Tibial artery (tissue), 4 donors: ENCODE results near the gene TOMM40.
A peak's percentile ranks its signal among the peaks of the same experiment; 100 is the strongest.
"Not testable (repeated sequence)": the region's sequence is repeated elsewhere in the genome, so short reads cannot be mapped to it uniquely, and the experiment has no call there.

ENCODE experiments used
- DNase-seq, 2 donors: peaks; one replicate each; pipeline ENCODE4 v3.0.0-alpha.2; 2019
- H3K27ac ChIP-seq, 2 donors: fragments of 200-600 bp; sonication (generic) in 1 of 2; 1 replicate in 1 of 2; 2 replicates in 1 of 2; pipeline ENCODE4 v1.5.1; 2018 to 2019; ENCODE audit warnings: mild to moderate bottlenecking in 1 of 2
- H3K27me3 ChIP-seq, 2 donors: fragments of 200-600 bp; sonication (generic) in 1 of 2; one replicate each; pipeline versions ENCODE4 v1.5.1 to v1.6.0; 2016 to 2019
- H3K36me3 ChIP-seq, 3 donors: fragments of 200-600 bp; sonication (generic) in 2 of 3; one replicate each; pipeline ENCODE4 v1.5.1; 2016 to 2019; ENCODE audit warnings: mild to moderate bottlenecking in 2 of 3
- H3K4me1 ChIP-seq, 4 donors: fragments of 200-600 bp; sonication (generic) in 2 of 4; 1 replicate in 3 of 4; 2 replicates in 1 of 4; pipeline ENCODE4 v1.5.1; 2016 to 2019
- H3K4me3 ChIP-seq, 2 donors: fragments of 200-600 bp; sonication (generic) in 1 of 2; 1 replicate in 1 of 2; 2 replicates in 1 of 2; pipeline ENCODE4 v1.5.1; 2018 to 2019; ENCODE audit warnings: mild to moderate bottlenecking in 2 of 2
- H3K9me3 ChIP-seq, 3 donors: fragments of 200-600 bp; sonication (generic) in 1 of 3; one replicate each; pipeline ENCODE4 v1.5.1; 2016 to 2019
- CTCF ChIP-seq, 2 experiments: fragments of 200-600 bp in 1 of 2; fragments of 450-650 bp in 1 of 2; IDR thresholded peaks; one replicate each; pipeline ENCODE4 v1.5.1; 2017 to 2019; ENCODE audit warnings: antibody characterized with exemption in 2 of 2, mild to moderate bottlenecking in 1 of 2, moderate library complexity in 1 of 2
- intact Hi-C: fragments of 100-400 bp; cut with DNase I; formaldehyde crosslinking; loops from one replicate; pipeline ENCODE4 v1.15.0; 2023; ENCODE audit warnings: low total_unique reads

The TOMM40 gene

GRCh38 chr19:44909775-44910174, 18.7 kb downstream of the TOMM40 start:
- Histone ChIP-seq H3K4me1 (peaks cover 0 to 26% (median 7%) of the 10 kb centered on the region in 4 donors), H3K27me3 (peaks cover 0 to 69% of the 10 kb centered on the region in 2 donors), H3K27ac (no peak overlapping the region), H3K36me3 (no peaks in the 10 kb centered on the region), H3K4me3 (no peak overlapping the region), H3K9me3 (no peaks in the 10 kb centered on the region)
- intact Hi-C loops, result loop anchor here (10.0 kb wide), 1 partner anchor 145 kb away; no protein-coding TSS in a partner anchor
- DNase-seq, result no peak
- no peak for TF ChIP-seq CTCF (IDR thresholded peaks at IDR 0.05)

DNA sequence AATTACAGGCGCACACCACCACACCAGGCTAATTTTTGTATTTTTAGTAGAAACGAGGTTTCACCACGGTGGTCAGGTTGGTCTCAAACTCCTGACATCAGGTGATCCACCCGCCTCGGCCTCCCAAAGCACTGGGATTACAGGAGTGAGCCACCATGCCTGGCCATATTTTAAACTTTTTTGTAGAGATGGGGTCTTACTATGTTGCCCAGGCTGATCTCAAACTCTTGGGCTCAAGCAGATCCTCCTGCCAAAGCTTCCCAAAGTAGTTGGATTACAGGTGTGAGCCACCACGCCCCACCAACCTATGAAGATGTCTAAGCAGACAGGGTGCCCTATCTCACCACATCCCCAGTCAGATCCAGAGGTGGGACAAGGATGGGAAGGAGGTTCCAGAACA, 20.8 kb downstream of the TOMM40 start:
- H3K9me3 ChIP-seq, intact Hi-C loops, DNase-seq, H3K27ac ChIP-seq, H3K4me3 ChIP-seq, H3K36me3 ChIP-seq: not testable (repeated sequence)
- Histone ChIP-seq H3K4me1 (peaks cover 0 to 19% (median 7%) of the 10 kb centered on the region in 4 donors), H3K27me3 (peaks cover 0 to 48% of the 10 kb centered on the region in 2 donors)

DNA sequence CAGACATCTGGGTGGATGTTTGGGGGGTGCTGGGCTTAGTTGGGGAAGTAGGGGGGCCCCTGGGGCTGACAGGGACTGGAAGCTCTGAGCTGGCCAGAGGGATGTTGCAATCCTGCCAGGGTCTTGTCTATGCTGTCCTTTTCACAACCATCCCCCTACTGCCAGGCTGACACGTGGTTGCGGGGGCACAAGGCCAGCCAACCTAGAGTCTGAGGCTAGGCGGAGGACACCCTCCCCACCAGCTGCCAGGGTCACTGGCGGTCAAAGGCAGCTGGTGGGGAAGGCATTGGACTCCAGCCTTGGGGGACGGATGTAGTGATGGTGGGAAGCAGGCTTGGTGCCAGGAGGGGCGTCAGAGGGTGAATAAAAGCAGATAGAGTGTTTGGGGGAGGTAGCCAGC, 21.8 kb downstream of the TOMM40 start:
- H3K4me1 ChIP-seq, result peaks cover 0 to 19% (median 7%) of the 10 kb centered on the region in 4 donors
- no peak overlapping the region for H3K27ac ChIP-seq
- DNase-seq, result peak in 1 of 2 donors; percentile 32
- no peaks in the 10 kb centered on the region for H3K36me3 ChIP-seq
- H3K27me3 ChIP-seq, result peaks cover 0 to 38% of the 10 kb centered on the region in 2 donors
- intact Hi-C loops, result no loop called here
- H3K4me3 ChIP-seq, result no peak overlapping the region
- TF ChIP-seq CTCF (IDR thresholded peaks at IDR 0.05), result no peak
- no peaks in the 10 kb centered on the region for H3K9me3 ChIP-seq

DNA sequence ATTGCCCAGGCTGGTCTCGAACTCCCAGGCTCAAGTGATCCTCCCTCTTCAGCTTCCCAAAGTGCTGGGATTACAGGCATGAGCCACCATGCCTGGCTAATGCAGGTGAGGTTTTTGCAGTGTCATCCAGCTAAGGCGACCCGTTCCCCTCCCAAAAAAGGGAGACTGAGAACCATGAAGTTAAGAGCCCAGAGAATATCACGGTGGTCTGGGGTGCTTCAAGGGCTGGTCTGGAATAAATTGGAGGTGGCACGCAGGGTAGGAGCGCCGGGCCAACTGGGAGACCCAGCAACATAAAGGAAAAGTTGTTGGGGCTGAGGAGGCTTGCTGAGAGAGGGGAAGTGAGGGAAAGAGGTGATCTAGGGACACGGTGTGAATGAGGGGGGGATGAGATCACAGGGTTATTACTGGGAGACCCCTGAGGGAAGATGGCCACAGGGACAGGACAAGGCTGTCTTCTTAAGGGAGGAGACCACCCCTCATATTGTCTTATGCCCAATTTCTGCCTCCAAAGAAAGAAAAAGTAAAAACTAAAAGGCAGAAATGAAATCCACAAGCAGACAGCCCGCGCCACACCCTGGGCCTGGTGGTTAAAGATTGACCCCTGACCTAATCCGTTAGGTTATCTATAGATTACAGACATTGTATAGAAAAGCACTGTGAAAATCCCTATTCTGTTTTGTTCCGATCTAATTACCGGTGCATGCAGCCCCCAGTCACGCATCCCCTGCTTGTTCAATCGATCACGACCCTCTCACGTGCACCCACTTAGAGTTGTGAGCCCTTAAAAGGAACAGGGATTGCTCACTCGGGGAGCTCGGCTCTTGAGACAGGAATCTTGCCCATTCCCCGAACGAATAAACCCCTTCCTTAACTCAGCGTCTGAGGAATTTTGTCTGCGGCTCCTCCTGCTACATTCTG, 22.7 kb downstream of the TOMM40 start:
- not testable (repeated sequence) for H3K27ac ChIP-seq, DNase-seq
- H3K27me3 ChIP-seq, result peaks cover 0 to 34% of the 10 kb centered on the region in 2 donors

DNA sequence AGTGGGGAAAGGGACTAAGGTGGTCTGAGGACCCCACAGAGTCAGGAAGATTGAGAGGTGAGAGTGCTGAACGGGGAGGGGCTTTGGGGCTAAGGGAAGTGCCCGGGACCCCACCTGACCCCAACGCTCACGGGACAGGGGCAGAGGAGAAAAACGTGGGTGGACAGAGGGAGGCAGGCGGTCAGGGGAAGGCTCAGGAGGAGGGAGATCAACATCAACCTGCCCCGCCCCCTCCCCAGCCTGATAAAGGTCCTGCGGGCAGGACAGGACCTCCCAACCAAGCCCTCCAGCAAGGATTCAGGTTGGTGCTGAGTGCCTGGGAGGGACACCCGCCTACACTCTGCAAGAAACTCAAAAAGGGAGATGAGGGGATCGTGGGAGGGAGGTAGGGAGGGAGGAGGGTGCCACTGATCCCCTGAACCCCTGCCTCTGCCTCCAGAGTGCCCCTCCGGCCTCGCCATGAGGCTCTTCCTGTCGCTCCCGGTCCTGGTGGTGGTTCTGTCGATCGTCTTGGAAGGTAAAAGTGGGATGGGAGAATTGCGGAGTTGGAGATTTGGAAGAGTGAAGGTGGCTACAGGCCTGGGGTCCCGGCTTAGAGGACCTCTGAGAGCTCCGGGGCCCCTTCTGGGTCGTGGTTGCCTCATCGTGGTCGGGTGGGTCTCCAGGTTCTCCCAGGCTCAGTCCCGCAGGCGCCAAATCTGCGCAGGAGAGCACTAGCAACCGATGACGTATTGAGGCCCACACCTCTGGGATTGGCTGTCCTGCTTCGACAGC, 23.6 kb downstream of the TOMM40 start, which contains the start of gene APOC1:
Gene APOC1, plus strand, starts transcription at position 176 of the 774 bp plus-strand sequence. Its CDS starts 284 bp downstream, at position 460.
- H3K36me3 ChIP-seq, intact Hi-C loops, H3K27ac ChIP-seq, H3K9me3 ChIP-seq: not testable (repeated sequence)
- peaks cover 0 to 25% of the 10 kb centered on the region in 2 donors for H3K27me3 ChIP-seq
- DNase-seq, result peak; percentile 78 to 89
- peaks cover 0 to 19% (median 7%) of the 10 kb centered on the region in 4 donors for H3K4me1 ChIP-seq
- H3K4me3 ChIP-seq, result peak within 1 kb of the TSS; percentile 43 to 55

More for the DNA sequence above, 22.7 kb downstream of the TOMM40 start:
- H3K9me3 ChIP-seq, H3K4me3 ChIP-seq, H3K36me3 ChIP-seq, intact Hi-C loops: not testable (repeated sequence)
- peaks cover 0 to 19% (median 7%) of the 10 kb centered on the region in 4 donors for H3K4me1 ChIP-seq

DNA sequence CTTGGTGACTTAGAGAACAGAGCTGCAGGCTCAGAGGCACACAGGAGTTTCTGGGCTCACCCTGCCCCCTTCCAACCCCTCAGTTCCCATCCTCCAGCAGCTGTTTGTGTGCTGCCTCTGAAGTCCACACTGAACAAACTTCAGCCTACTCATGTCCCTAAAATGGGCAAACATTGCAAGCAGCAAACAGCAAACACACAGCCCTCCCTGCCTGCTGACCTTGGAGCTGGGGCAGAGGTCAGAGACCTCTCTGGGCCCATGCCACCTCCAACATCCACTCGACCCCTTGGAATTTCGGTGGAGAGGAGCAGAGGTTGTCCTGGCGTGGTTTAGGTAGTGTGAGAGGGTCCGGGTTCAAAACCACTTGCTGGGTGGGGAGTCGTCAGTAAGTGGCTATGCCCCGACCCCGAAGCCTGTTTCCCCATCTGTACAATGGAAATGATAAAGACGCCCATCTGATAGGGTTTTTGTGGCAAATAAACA, 33.2 kb downstream of the TOMM40 start:
- intact Hi-C loops, result no loop called here
- Histone ChIP-seq H3K36me3 (no peaks in the 10 kb centered on the region), H3K27ac (no peak overlapping the region), H3K27me3 (peaks cover 0 to 23% of the 10 kb centered on the region in 2 donors), H3K4me1 (peaks cover 0 to 10% (median 4%) of the 10 kb centered on the region in 4 donors), H3K9me3 (no peaks in the 10 kb centered on the region), H3K4me3 (no peak overlapping the region)
- no peak for DNase-seq
- TF ChIP-seq CTCF (IDR thresholded peaks at IDR 0.05), result no peak
